Measurements from ENCODE around the gene CPEB3.
A peak's percentile ranks its signal among the peaks of the same experiment; 100 is the strongest.

CPEB3 gene

GRCh38 chr10:92309272-92309671 lies 18.4 kb upstream of the CPEB3 start:
- TF ChIP-seq, protein P1, sequence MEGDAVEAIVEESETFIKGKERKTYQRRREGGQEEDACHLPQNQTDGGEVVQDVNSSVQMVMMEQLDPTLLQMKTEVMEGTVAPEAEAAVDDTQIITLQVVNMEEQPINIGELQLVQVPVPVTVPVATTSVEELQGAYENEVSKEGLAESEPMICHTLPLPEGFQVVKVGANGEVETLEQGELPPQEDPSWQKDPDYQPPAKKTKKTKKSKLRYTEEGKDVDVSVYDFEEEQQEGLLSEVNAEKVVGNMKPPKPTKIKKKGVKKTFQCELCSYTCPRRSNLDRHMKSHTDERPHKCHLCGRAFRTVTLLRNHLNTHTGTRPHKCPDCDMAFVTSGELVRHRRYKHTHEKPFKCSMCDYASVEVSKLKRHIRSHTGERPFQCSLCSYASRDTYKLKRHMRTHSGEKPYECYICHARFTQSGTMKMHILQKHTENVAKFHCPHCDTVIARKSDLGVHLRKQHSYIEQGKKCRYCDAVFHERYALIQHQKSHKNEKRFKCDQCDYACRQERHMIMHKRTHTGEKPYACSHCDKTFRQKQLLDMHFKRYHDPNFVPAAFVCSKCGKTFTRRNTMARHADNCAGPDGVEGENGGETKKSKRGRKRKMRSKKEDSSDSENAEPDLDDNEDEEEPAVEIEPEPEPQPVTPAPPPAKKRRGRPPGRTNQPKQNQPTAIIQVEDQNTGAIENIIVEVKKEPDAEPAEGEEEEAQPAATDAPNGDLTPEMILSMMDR (IDR thresholded peaks at IDR 0.05; ENCODE audit: low read depth, low read length, missing control alignments), result no peak
- no peak overlapping the region for H3K4me3 ChIP-seq (ENCODE audit: low read depth, low read length)
- DNase-seq (ENCODE audit: low read depth), result no peak

- no peak for DNase-seq (ENCODE audit: low read depth)
- TF ChIP-seq, protein P1 (IDR thresholded peaks at IDR 0.05; ENCODE audit: low read depth, low read length, missing control alignments), result no peak
- no peak overlapping the region for H3K4me3 ChIP-seq (ENCODE audit: low read depth, low read length)
Measured at GRCh38 chr10:92305133-92306072, 14.5 kb upstream of the CPEB3 start.

DNA sequence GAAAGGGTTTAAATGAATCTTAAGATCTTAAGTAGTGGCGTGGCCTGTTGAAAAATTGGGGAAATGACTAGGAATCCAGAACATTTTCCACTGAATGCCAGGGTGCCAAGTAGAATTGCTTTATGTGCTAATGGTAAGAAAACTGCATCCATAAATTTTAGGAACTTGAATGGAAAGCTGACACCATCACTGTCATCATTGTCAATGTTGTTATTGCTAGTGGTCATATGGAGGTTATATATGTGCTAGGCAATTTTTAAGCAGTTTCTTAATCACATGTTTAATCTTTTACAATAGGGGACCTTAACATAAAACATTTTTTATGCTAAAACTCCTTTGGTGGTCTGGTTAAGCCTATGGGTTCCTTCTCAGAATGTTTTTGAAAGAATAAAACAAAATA lies 13.2 kb upstream of the CPEB3 start:
- no peak overlapping the region for H3K4me3 ChIP-seq (ENCODE audit: low read depth, low read length)
- TF ChIP-seq, protein P1 (IDR thresholded peaks at IDR 0.05; ENCODE audit: low read depth, low read length, missing control alignments), result no peak
- no peak for DNase-seq (ENCODE audit: low read depth)

- H3K4me3 ChIP-seq (ENCODE audit: low read depth, low read length), result no peak overlapping the region
- DNase-seq (ENCODE audit: low read depth), result no peak
- TF ChIP-seq, protein P1 (IDR thresholded peaks at IDR 0.05; ENCODE audit: low read depth, low read length, missing control alignments), result no peak
Measured at GRCh38 chr10:92303096-92303495, 12.2 kb upstream of the CPEB3 start.

DNA sequence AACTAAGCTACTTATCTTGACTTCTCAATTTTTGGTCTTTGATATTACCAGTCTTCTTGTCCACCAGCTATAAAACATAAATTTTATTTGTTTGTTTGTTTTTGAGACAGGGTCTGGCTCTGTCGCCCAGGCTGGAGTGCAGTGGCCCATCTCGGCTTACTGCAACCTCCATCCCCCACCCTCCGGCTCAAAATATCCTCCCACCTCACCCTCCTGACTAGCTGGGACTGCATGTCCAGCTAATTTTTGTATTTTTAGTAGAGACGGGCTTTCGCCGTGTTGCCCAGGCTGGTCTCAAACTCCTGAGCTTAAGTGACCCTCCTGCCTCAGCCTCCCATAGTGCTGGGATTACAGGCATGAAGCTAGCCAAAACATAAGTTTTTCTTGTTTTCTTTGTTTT lies 7.6 kb upstream of the CPEB3 start:
- TF ChIP-seq, protein P1 (IDR thresholded peaks at IDR 0.05; ENCODE audit: low read depth, low read length, missing control alignments), result no peak
- H3K4me3 ChIP-seq (ENCODE audit: low read depth, low read length), result no peak overlapping the region
- no peak for DNase-seq (ENCODE audit: low read depth)

DNA sequence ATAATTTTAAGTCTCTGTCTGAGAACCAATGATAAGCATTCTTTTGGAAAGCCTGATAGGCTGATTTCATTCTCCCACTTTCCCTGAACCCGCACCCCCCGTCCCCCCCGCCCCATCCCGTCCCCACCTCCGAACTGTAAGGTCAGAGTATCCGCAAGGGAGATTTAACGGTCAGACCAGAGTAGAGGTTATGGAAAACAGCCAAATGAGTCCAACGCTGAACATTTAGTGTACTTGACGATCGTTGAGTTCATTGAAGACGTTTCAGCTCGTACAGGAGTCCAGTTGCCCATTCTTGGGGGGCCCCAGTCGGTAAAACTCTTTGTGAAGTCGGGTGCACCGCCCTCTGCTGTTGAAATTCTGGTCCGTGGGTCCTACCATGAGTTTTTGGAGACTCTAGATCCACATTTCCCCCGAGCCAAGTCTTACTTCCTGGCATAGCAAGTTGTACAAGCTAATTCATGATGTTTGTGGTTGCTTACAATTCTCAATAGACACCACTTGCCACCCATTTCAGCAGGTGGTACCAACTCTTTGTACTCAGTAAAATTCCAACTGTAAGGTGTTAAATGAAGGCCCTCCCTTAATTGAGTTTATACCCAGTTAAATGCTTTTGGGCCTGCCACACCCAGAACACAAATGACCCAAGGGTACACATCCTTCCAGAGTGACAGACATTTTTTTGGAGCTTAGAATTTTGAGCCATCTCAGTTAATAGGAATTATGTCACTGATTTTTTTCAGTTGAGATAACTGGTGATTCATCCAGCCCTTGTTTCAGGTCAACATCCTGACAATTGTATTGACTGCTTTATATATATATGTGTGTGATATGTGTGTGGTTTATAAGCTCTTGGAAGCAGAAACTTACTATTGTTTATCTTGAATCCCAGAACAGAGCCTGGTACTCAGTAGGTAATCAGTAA lies 1.3 kb upstream of the CPEB3 start:
- H3K4me3 ChIP-seq (ENCODE audit: low read depth, low read length), result peak overlapping the region; percentile 100
- DNase-seq (ENCODE audit: low read depth), result peak; percentile 44
- TF ChIP-seq, protein P1 (IDR thresholded peaks at IDR 0.05; ENCODE audit: low read depth, low read length, missing control alignments), result peak; percentile 64

Measured in GM12864 (cell line).